ENCODE results near the gene DPYSL4.

DNA sequence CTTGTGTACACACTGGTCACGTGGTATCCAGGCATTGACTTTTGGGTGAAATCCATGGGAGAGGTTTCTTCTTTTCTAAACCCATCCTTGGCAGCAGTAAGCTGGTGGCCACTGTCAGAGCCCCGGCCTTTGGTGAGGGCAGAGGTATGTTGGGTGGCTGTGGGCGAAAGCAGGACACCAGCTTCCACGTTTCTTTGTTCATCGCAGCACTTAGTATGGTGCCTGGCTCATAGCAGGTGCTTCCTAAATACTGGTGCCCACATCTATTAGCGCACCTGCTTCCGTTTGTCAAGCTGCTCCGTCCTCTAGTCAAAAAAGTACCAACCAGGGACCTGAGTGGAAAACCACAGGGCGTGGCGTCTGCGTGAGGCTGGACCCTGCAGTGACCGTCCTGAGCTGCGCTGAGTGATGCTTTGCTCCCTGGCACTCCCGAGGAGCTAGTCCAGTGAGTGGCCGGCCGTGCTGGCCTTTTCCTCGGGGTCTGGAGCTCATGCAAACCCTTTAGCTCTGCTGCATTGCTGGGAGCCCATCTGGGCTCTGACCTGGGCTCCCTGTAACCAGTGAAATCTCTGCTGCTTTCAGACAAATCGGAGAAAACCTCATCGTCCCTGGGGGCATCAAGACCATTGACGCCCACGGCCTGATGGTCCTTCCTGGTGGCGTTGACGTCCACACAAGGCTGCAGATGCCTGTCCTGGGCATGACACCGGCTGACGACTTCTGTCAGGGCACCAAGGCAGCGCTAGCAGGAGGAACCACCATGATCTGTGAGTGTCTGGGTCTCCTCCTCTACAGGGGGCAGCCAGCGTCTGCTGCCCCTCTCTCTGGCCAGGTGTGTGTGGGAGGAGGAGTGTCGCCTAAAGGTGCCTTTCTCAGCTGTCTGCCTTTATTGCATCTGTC is 5.6 kb downstream of the DPYSL4 start:
- TF ChIP-seq, protein P1, sequence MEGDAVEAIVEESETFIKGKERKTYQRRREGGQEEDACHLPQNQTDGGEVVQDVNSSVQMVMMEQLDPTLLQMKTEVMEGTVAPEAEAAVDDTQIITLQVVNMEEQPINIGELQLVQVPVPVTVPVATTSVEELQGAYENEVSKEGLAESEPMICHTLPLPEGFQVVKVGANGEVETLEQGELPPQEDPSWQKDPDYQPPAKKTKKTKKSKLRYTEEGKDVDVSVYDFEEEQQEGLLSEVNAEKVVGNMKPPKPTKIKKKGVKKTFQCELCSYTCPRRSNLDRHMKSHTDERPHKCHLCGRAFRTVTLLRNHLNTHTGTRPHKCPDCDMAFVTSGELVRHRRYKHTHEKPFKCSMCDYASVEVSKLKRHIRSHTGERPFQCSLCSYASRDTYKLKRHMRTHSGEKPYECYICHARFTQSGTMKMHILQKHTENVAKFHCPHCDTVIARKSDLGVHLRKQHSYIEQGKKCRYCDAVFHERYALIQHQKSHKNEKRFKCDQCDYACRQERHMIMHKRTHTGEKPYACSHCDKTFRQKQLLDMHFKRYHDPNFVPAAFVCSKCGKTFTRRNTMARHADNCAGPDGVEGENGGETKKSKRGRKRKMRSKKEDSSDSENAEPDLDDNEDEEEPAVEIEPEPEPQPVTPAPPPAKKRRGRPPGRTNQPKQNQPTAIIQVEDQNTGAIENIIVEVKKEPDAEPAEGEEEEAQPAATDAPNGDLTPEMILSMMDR (IDR thresholded peaks at IDR 0.05; ENCODE audit: insufficient read depth, low read depth, low read length), result no peak
- no peak for TF ChIP-seq EZH2 (IDR thresholded peaks at IDR 0.05; ENCODE audit: insufficient read depth, low read length)

All from astrocyte (in vitro differentiated cells and primary cell).